ENCODE measurements around the gene UVRAG.

UVRAG gene

DNA sequence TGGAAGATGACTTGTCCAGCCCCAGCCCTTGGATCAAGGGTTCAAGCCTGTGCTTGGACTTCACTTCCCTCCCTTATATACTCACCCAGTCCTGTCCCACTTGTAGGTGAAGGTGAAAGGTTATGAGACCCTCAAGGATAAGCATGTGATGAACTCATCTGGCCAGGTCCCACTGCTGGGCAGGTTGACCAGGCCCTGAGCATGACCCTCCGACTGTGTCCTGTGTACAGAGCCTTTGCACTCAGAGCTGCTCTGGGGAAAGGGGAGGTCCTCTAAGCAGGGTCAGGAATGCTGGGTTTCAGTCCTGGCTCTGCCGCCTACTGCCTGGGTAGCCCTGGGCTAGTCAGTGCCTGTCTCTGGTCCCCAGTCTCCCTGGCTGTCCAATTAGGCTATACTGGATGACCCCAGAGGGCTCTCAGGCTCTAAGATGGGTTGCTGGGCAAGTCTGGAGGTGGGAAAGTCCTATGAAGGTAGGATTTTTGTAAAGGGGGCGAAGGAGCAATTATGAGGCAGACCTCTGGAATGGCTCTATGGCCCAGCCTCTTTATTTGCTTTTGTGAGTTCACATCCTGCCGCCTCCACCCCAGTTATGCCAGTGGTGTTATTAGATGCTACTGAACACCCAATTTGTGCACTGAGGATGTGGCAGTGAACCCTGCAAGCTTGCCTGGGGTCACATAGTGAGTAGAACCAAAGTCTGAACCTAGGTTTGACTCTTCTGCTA lies 32.3 kb upstream of the UVRAG start:
- DNase-seq (ENCODE audit: low read depth): no peak
- H3K4me3 ChIP-seq (ENCODE audit: low read depth, low read length): no peak overlapping the region

DNA sequence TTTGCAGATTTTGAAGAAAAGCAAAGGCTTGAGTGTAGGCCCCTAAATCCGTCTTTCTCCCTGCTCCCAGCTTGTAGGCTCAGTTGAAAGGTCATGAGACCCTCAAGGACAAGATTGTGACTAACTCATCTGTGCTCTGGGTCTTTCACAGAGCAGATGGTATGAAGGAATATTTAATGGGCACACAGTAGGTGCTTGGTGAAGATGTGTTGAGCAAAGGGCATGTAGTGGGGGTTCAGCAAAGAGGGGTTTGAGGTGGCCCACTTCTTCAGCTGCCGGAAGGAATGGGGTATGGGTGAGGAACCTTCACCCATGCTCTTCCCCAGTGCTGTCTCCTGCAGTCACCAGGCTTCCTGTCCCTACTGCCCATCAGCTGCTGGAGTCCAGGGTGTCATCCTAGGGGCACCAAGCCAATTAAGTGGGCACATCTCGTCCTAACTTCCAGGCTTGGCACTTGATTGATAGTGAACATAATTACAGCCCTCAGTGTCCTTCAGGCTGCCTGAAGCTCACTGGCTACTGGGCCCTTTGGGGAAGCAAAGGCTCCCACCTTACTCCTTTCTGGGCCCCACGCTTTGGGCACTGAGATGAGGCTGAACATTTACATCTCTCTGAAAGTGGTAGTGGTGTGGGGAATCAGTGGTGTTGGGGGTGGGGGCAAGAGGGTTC lies 31.5 kb upstream of the UVRAG start:
- DNase-seq (ENCODE audit: low read depth): no peak

GRCh38 chr11:75784085-75784478 lies 30.9 kb upstream of the UVRAG start:
- no peak overlapping the region for H3K4me3 ChIP-seq (ENCODE audit: low read depth, low read length)
- no peak for DNase-seq (ENCODE audit: low read depth)

More for the DNA sequence above, 31.5 kb upstream of the UVRAG start:
- no peak overlapping the region for H3K4me3 ChIP-seq (ENCODE audit: low read depth, low read length)

DNA sequence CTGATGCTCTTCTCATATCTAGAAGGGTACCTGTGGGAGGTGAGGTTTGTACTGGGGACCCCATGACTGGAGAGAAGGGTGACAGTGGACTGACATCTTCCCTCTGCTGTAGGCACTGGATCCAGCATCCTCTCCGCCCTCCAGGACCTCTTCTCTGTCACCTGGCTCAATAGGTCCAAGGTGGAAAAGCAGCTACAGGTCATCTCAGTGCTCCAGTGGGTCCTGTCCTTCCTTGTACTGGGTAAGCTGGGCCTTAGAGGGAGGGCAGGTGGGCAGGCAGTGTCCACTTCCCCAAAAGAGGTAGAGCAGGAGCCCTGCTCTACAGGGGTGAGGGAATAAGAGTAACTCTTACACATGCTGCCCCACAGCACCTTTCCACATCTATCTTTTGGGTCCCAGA lies 30.5 kb upstream of the UVRAG start:
- DNase-seq (ENCODE audit: low read depth): no peak
- H3K4me3 ChIP-seq (ENCODE audit: low read depth, low read length): no peak overlapping the region

- DNase-seq (ENCODE audit: low read depth): no peak
- no peak overlapping the region for H3K4me3 ChIP-seq (ENCODE audit: low read depth, low read length)
Measured at GRCh38 chr11:75785187-75785586, 29.8 kb upstream of the UVRAG start.

DNA sequence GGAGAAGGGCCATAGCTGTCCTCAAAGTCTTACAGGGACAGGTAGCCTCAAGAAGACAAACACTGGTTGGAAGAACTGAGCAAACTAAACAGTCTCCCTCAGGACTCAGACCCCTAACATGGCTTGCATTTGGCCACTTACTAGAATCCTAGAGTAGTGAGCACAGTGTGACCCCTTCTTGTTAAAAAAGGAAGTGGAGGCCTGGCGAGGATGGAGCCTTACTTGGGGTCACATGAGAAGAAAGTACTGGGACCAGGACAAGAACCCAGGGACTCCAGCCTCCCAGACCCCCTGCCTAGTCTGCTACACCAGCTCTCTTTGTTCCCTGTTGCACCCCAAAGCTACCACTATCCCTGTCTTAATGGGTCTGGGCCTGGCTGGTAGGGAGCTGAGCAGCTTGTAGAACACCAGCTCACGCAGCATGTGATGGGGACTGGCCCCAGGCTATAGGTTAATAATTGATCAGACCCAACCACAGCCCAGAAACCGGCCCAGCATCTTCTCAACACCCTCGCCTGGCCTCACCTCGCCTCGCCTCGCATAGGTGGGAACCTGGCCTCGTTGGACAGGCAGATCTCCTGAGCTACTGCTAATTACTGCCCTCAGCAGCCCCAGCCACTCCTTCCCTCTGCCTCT lies 28.8 kb upstream of the UVRAG start:
- no peak overlapping the region for H3K4me3 ChIP-seq (ENCODE audit: low read depth, low read length)
- DNase-seq (ENCODE audit: low read depth): no peak

DNA sequence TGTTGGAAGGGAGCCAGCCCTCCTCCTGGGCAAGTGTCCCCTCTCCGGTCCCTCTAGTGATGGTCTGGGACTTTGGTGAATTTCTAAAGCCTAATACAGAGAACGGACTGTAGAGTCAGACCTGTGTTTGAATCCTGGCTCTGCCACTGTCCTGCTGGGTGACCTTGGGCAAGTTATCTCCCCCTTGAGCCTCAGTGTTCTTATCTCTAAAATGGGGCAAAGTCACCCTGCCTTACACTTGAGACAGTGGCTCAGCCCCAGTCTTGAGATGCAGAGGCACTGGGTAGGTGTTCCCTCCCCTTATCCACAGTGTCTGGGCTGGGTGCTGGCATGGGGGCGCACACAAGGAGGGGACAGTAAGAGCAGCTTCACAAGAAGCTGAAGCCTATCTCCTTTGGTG lies 25.5 kb upstream of the UVRAG start:
- no peak for DNase-seq (ENCODE audit: low read depth)
- no peak overlapping the region for H3K4me3 ChIP-seq (ENCODE audit: low read depth, low read length)

GRCh38 chr11:75790986-75791385 lies 24.0 kb upstream of the UVRAG start:
- no peak overlapping the region for H3K4me3 ChIP-seq (ENCODE audit: low read depth, low read length)
- no peak for DNase-seq (ENCODE audit: low read depth)

DNA sequence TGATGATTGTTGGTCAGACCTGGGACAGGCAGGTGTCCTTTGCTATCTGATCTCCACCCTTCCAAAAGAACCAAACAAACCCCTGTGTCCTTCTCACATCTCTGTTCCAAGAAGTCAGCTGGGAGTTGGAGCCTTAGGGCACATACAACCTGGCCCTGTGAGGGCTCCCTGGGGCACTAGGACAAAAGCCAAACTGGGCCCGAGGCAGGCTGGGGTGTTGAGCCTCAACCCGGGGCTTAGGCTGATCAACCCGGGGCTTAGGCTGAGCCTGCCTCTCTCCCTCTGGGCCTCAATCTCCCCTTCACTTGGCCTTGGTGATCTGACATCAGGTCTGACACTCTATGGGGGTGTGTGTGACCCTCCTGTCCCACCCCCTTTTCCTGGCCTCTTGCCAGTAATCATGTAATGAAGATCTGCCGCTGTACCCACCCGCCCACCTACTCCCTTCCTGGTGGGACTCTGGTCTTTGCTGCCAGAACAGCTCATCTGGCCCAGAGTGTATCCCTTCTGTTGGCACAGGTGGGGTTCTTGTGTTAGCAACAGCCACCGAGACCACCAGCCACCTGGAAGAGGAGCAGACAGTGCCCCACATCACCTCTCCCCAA lies 22.8 kb upstream of the UVRAG start:
- no peak overlapping the region for H3K4me3 ChIP-seq (ENCODE audit: low read depth, low read length)
- no peak for DNase-seq (ENCODE audit: low read depth)

DNA sequence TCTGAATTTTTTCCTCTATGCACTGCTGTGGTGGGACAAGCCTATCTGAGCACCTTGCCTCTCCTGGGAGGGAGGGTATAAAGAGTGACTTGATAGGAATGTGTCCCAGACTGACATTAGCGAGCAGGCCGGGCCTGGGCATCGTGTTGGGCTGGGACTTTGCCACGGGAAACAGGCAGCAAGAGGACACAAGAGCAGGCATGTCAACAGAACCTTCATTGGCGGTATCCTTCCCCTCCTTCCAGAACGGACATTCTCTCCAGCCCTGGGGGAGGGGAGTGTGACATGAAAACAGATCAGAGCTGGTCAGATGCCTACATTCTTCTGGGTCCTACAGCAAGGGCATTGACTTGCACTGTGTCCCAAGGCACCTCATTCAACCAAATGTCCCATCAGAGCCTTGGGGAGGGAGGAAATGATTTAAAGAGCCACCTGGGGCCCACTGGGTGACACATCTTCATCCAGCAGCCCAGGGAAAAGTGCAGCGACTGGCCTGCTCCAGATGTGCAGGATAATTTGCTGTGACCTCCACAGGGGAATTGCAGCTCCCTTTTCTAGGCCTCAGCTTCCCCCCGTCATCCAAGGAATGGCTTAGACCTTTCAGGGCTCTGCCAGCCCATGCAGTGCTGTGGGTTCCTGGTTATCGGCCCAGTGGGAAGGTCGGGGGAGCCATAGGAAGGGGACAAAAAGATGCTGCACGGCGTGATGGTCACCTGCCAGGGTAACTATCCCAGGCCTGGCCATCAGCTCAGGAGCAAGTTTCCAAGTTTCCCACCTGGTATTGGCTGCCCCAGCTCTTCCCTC lies 21.8 kb upstream of the UVRAG start:
- no peak overlapping the region for H3K4me3 ChIP-seq (ENCODE audit: low read depth, low read length)
- DNase-seq (ENCODE audit: low read depth): no peak

GRCh38 chr11:75793966-75794365 lies 21.0 kb upstream of the UVRAG start:
- H3K4me3 ChIP-seq (ENCODE audit: low read depth, low read length): no peak overlapping the region
- DNase-seq (ENCODE audit: low read depth): no peak

GRCh38 chr11:75795276-75796090 lies 19.5 kb upstream of the UVRAG start:
- DNase-seq (ENCODE audit: low read depth): no peak
- no peak overlapping the region for H3K4me3 ChIP-seq (ENCODE audit: low read depth, low read length)

DNA sequence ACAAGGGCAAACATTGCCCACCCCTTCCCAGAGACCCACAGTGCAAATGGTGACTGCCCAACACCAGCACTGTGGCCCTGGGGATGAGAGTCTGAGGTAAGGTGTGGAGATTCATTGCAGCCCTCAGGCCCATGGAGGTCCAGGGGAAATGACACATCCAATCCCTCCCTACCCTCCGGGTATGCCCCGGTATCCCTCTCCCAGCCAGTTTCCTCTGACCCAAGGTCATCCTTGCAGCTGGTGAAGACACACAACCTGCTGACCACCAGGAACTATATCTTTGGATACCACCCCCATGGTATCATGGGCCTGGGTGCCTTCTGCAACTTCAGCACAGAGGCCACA lies 18.9 kb upstream of the UVRAG start:
- DNase-seq (ENCODE audit: low read depth): no peak
- no peak overlapping the region for H3K4me3 ChIP-seq (ENCODE audit: low read depth, low read length)

GRCh38 chr11:75797116-75797515 lies 17.9 kb upstream of the UVRAG start:
- no peak overlapping the region for H3K4me3 ChIP-seq (ENCODE audit: low read depth, low read length)
- DNase-seq (ENCODE audit: low read depth): no peak

GRCh38 chr11:75797792-75798191 lies 17.2 kb upstream of the UVRAG start:
- DNase-seq (ENCODE audit: low read depth): no peak
- no peak overlapping the region for H3K4me3 ChIP-seq (ENCODE audit: low read depth, low read length)

- DNase-seq (ENCODE audit: low read depth): no peak
- H3K4me3 ChIP-seq (ENCODE audit: low read depth, low read length): no peak overlapping the region
Measured at GRCh38 chr11:75800136-75800675, 14.8 kb upstream of the UVRAG start.

GRCh38 chr11:75800728-75801361 lies 14.2 kb upstream of the UVRAG start:
- no peak overlapping the region for H3K4me3 ChIP-seq (ENCODE audit: low read depth, low read length)
- no peak for DNase-seq (ENCODE audit: low read depth)

- H3K4me3 ChIP-seq (ENCODE audit: low read depth, low read length): no peak overlapping the region
- no peak for DNase-seq (ENCODE audit: low read depth)
Measured at GRCh38 chr11:75801362-75802020, 13.5 kb upstream of the UVRAG start.
